CD4-positive, CD25-positive, alpha-beta regulatory T cell (primary cell): ENCODE results near the gene RAD51B. TPM values are rescaled to one million over a fixed set of nuclear protein-coding genes. Genes with fewer than 3 reads are reported as not detected.
A peak's percentile ranks its signal among the peaks of the same experiment; 100 is the strongest.
"Not testable (repeated sequence)": the region's sequence is repeated elsewhere in the genome, so short reads cannot be mapped to it uniquely, and the experiment has no call there.

Experiments
- ATAC-seq, 2 donors: fragments of 150-1000 bp; cut with Tn5 transposase; one replicate each; pipeline ENCODE4 v1.10.0; 2021; ENCODE audit warnings: low read depth in 2 of 2, moderate number of reproducible peaks in 2 of 2, moderate library complexity in 1 of 2
- DNase-seq, 3 donors: peaks; one replicate each; pipeline versions ENCODE4 v3.0.0 to v3.0.0-alpha.2; 2012 to 2022; ENCODE audit warnings: mixed read lengths in 1 of 3
- H3K27ac ChIP-seq: one replicate; pipeline ENCODE4 v1.7.0; 2013; ENCODE audit warnings: mild to moderate bottlenecking, low read length; ENCODE audit not compliant: insufficient read depth, poor library complexity, severe bottlenecking
- H3K27me3 ChIP-seq: one replicate; pipeline ENCODE4 v1.7.0; 2013; ENCODE audit warnings: low read length; ENCODE audit not compliant: control insufficient read depth, insufficient read depth
- H3K36me3 ChIP-seq: one replicate; pipeline ENCODE4 v1.7.0; 2013; ENCODE audit warnings: mild to moderate bottlenecking, low read length, moderate library complexity; ENCODE audit not compliant: control insufficient read depth, insufficient read depth
- H3K4me1 ChIP-seq: 2 replicates; pipeline ENCODE4 v1.7.0; 2013; ENCODE audit warnings: mild to moderate bottlenecking, low read length; ENCODE audit not compliant: insufficient read depth, control insufficient read depth, poor library complexity, severe bottlenecking
- H3K4me3 ChIP-seq: one replicate; pipeline ENCODE4 v1.7.0; 2013; ENCODE audit warnings: low read depth, mild to moderate bottlenecking, low read length, moderate library complexity
- H3K9me3 ChIP-seq, 2 experiments: 1 replicate in 1 of 2; 2 replicates in 1 of 2; pipeline ENCODE4 v1.7.0; 2013; ENCODE audit warnings: low read length in 2 of 2, mild to moderate bottlenecking in 1 of 2, moderate library complexity in 1 of 2; ENCODE audit not compliant: control insufficient read depth in 2 of 2
- H3K27ac Mint-ChIP-seq, 3 donors: one replicate each; pipeline ENCODE4 v1.8.0; 2020 to 2022; ENCODE audit warnings: mild to moderate bottlenecking in 3 of 3, mixed read lengths in 3 of 3, moderate library complexity in 2 of 3
- H3K27me3 Mint-ChIP-seq: one replicate; pipeline ENCODE4 v1.8.0; 2022; ENCODE audit warnings: mild to moderate bottlenecking, mixed read lengths
- H3K36me3 Mint-ChIP-seq: one replicate; pipeline ENCODE4 v1.8.0; 2020; ENCODE audit warnings: mixed read lengths
- H3K4me1 Mint-ChIP-seq, 4 donors: one replicate each; pipeline ENCODE4 v1.8.0; 2020 to 2022; ENCODE audit warnings: mixed read lengths in 4 of 4, mild to moderate bottlenecking in 1 of 4
- H3K4me3 Mint-ChIP-seq, 4 donors: one replicate each; pipeline ENCODE4 v1.8.0; 2020 to 2022; ENCODE audit warnings: mild to moderate bottlenecking in 4 of 4, mixed read lengths in 4 of 4, moderate library complexity in 3 of 4
- H3K9me3 Mint-ChIP-seq, 7 donors: one replicate each; pipeline ENCODE4 v1.8.0; 2020 to 2022; ENCODE audit warnings: mixed read lengths in 7 of 7, mild to moderate bottlenecking in 3 of 7, moderate library complexity in 2 of 7
- polyA plus RNA-seq, 4 donors: library from polyadenylated mRNA; unstranded; fragments of 300-500 nt; fragmentation: Illumina TruSeq; gene quantifications; one replicate each; pipeline ENCODE4 v1.2.3, GENCODE V29; 2021
- total RNA-seq: library from RNA; stranded (reverse); gene quantifications from one replicate; pipeline ENCODE4 v1.2.3, GENCODE V29; 2022

The RAD51B gene
- total and polyA plus RNA-seq, 5 donors from 2014 or later, result 19.1 to 40.2 (median 28.1) TPM

DNA sequence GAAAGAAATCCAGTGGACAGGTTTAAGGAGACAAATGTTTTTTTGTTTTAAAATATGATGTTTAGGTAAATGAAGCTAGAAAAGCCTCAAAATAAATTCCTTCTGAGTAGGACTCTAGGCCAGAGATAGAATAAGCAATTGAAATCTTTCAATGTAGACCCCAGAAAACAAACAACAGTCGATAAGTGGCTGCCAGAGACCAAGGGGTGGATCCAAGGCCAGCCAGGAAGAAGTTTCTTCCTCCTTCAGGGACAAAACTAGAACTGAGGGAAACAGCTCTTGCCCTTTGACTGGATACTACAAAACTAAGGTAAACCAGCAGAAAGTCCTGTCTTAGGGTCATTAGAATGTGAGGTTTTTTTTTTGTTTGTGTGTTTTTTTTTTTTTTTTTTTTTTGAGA lies 481.6 kb downstream of the RAD51B start:
- no peaks in the 10 kb centered on the region for H3K36me3 ChIP-seq
- Mint-ChIP-seq H3K4me3 (no peak overlapping the region), H3K27ac (no peak overlapping the region), H3K9me3 (peaks cover 1 to 8% (median 4%) of the 10 kb centered on the region in 7 donors), H3K36me3 (peaks cover 8% of the 10 kb centered on the region), H3K4me1 (peaks cover 6 to 13% (median 11%) of the 10 kb centered on the region in 4 donors), H3K27me3 (no peaks in the 10 kb centered on the region)
- H3K4me1 ChIP-seq, result no peaks in the 10 kb centered on the region
- no peak for ATAC-seq
- H3K9me3 ChIP-seq, result no peaks in the 10 kb centered on the region
- no peak overlapping the region for H3K27ac ChIP-seq
- no peak for DNase-seq
- H3K27me3 ChIP-seq, result no peaks in the 10 kb centered on the region
- H3K4me3 ChIP-seq, result no peak overlapping the region

DNA sequence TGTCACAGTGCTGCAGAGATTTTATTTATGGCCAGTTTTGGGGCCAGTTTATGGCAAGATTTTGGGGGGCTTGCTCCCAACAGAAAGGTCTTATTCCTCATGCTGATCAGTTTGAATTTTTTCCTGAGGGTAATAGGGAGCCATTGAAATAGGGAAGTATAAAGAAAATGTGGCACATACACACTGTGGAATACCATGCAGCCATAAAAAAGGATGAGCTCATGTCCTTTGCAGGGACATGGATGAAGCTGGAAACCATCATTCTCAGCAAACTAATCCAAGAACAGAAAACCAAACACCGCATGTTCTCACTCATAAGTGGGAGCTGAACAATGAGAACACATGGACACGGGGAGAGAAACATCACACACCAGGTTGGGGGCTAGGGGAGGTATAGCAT lies 483.4 kb downstream of the RAD51B start:
- not testable (repeated sequence) for H3K36me3 Mint-ChIP-seq, DNase-seq, ATAC-seq, H3K9me3 ChIP-seq, H3K27ac ChIP-seq, H3K4me3 Mint-ChIP-seq, H3K4me1 ChIP-seq, H3K27ac Mint-ChIP-seq, H3K4me3 ChIP-seq, H3K27me3 Mint-ChIP-seq, H3K9me3 Mint-ChIP-seq, H3K36me3 ChIP-seq, H3K27me3 ChIP-seq
- peaks cover 6 to 14% (median 9%) of the 10 kb centered on the region in 4 donors for H3K4me1 Mint-ChIP-seq

DNA sequence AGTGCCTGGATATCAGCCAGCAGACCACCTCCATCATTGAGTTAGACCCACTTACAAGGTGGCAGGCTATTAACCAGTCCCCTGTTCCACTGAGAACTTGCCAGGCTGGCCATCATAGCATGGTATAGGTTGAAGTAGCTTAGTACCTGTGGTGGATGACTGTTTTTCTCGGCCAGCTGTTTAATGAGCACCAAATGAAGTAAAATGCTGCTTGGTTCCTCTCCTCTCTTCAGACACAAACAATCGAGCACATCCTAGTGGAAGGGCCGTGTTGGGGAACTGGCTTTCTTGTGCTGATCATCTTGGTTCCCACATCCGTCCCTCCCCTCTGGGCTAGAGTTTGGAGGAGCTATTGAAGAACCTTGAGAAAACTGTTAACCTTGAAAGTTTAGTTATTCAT lies 486.2 kb downstream of the RAD51B start:
- Histone ChIP-seq H3K27me3 (no peaks in the 10 kb centered on the region), H3K27ac (no peak overlapping the region), H3K4me3 (no peak overlapping the region), H3K9me3 (no peaks in the 10 kb centered on the region), H3K36me3 (no peaks in the 10 kb centered on the region), H3K4me1 (no peaks in the 10 kb centered on the region)
- Mint-ChIP-seq H3K36me3 (peaks cover 8% of the 10 kb centered on the region), H3K4me3 (no peak overlapping the region), H3K9me3 (peaks cover 1 to 8% (median 4%) of the 10 kb centered on the region in 7 donors), H3K27ac (peak overlapping the region in 1 of 3 donors; percentile 38), H3K4me1 (peaks cover 2 to 9% (median 8%) of the 10 kb centered on the region in 4 donors), H3K27me3 (no peaks in the 10 kb centered on the region)
- ATAC-seq (no peak), DNase-seq (no peak)

DNA sequence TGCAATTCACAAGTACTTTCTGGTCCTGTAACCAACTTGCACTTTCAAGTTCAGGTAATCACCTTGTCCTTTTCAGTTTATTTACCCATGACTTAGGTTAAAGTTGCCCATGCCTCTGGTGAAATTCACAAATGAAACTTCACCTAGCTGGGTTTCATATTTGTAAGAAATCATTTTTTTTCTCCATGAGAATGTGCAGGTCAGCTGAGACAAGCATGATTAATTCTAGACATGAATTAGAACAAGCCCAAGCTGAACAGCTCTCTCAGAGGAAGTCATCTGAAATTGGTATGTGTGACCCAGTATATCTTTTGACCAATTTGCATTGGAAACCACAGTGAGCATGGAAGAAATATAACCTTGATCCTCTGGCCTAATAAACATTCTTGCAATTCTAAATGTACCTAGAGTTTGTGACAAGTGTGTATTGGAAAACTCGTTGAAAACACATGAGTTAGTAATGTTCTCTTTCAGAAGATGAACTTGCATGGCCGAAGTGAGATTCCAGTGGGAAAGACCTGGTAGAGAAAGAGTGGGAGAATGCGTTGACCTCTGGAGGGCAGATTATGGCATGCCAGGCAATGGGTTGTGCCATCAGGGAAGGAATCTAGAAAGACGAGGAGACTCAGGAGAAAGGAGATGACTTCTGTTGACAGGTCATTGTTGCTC lies 486.8 kb downstream of the RAD51B start:
- Histone ChIP-seq H3K27ac (no peak overlapping the region), H3K27me3 (no peaks in the 10 kb centered on the region), H3K9me3 (no peaks in the 10 kb centered on the region), H3K4me3 (no peak overlapping the region), H3K36me3 (no peaks in the 10 kb centered on the region), H3K4me1 (peaks cover 4% of the 10 kb centered on the region)
- Mint-ChIP-seq H3K4me1 (peaks cover 2 to 11% (median 7%) of the 10 kb centered on the region in 4 donors), H3K27ac (no peak overlapping the region), H3K4me3 (no peak overlapping the region), H3K27me3 (no peaks in the 10 kb centered on the region), H3K36me3 (peaks cover 8% of the 10 kb centered on the region), H3K9me3 (peaks cover 1 to 8% (median 4%) of the 10 kb centered on the region in 7 donors)
- DNase-seq (no peak), ATAC-seq (no peak)

DNA sequence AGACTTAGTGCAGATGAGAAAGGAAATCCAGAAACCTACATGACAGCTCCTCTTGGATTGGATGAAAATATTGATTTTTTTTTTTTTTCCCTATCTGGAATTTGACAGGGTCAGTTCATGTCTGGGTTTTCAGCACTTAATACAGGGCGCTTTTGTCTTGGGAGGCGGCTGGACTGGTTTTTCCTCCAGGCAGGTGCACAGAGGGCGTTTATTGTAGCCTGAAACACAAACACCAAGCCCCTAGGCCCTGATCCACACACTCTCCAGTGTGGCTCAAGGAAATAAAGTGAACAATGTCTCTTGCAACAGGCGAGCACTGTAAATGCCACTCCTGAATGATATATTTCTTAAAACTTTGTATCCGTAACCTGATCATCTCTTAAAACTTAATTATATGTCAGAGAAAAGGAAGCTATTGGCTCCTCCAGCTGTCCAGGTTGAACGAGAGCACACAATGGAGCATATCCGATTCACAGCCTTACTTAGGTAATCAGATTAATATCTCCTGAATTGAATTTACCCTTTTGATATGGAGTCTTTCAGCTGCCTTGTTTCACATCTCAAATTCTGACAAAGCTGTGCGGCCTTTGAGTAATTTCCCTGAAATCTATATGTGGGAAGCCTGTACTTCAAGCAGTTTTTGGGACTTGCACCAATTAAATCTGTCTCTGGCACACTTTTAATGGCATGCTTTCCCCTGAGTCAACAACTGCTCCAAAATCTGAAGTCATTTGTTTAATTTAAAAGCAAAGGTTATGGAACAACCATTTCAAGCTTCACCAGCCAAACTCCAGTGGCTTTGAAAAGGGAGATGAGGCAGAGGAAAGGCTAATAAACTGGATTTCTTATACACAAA lies 487.6 kb downstream of the RAD51B start:
- ATAC-seq, result no peak
- H3K4me3 Mint-ChIP-seq, result no peak overlapping the region
- H3K36me3 Mint-ChIP-seq, result peaks cover 6% of the 10 kb centered on the region
- no peaks in the 10 kb centered on the region for H3K36me3 ChIP-seq
- peaks cover under 1 to 4% (median 2%) of the 10 kb centered on the region in 7 donors for H3K9me3 Mint-ChIP-seq
- no peaks in the 10 kb centered on the region for H3K9me3 ChIP-seq
- no peak for DNase-seq
- peaks cover 4% of the 10 kb centered on the region for H3K4me1 ChIP-seq
- H3K27me3 ChIP-seq, result no peaks in the 10 kb centered on the region
- H3K27ac ChIP-seq, result no peak overlapping the region
- H3K27ac Mint-ChIP-seq, result peak overlapping the region in 1 of 3 donors; percentile 49
- H3K4me3 ChIP-seq, result no peak overlapping the region
- H3K4me1 Mint-ChIP-seq, result peaks cover 5 to 15% (median 10%) of the 10 kb centered on the region in 4 donors
- H3K27me3 Mint-ChIP-seq, result no peaks in the 10 kb centered on the region

DNA sequence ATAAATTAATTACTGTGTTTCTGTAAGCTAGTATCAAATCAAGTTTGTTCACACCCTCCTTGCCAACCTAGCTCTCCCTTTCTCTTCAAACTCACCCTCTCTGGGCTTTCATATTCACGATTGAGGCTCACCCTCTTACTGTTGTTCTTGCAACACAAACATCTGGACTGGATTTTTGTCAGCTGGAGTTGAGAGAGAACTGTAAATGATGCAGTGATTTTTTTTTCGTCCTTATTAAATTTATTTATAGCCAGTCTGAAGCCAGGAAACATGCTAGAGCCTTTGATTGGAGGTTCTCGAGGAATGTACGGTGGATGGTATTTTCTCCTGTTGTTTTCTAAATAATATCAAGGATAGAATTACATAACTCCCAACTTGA lies 488.2 kb downstream of the RAD51B start:
- Histone ChIP-seq H3K27ac (no peak overlapping the region), H3K9me3 (no peaks in the 10 kb centered on the region), H3K36me3 (no peaks in the 10 kb centered on the region), H3K27me3 (no peaks in the 10 kb centered on the region), H3K4me1 (peaks cover 8% of the 10 kb centered on the region), H3K4me3 (no peak overlapping the region)
- DNase-seq (no peak), ATAC-seq (no peak)
- Mint-ChIP-seq H3K27ac (peak overlapping the region in 1 of 3 donors; percentile 49), H3K27me3 (no peaks in the 10 kb centered on the region), H3K4me1 (peaks cover 9 to 19% (median 14%) of the 10 kb centered on the region in 4 donors), H3K36me3 (peaks cover 4% of the 10 kb centered on the region), H3K9me3 (peaks cover 0 to 1% (median 0%) of the 10 kb centered on the region in 7 donors), H3K4me3 (no peak overlapping the region)

DNA sequence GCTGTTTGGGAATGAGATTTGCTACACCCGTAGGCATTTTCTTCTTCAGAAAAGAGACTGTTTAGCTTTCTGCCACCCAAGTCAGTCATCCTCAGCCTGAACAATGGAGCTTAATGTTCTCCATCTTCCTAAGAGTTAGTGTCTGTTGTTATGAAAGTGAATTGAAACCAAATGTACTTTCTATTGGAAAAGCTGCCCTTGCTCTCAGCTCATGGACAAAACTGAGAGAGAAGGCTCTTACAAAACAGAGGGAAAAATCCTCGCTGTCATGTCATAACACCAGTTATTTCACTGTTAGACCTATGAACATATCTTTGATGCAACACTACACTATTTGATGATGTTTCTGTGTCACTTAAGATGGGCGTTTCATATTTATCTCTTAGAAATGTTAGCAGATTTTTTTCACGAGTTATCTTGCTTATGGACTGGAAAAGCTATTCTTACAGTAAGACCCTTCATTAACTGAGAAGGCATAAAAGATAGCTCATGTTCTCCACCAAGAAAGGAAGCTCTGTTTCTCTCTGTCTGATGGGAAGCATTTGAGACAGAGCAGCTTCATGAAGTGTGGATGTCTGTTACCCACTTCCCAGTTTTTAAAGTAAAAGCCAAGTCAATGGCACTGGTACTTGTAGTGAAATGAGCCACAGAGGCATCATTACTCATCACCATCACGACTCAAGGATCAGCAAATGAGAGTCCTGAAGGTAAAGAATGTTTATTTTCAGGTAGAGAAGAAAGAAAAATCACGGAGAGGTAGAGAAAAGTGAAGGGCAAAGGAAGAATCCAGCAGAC lies 489.3 kb downstream of the RAD51B start:
- Mint-ChIP-seq H3K27ac (peak overlapping the region in 1 of 3 donors; percentile 10), H3K36me3 (peaks cover 4% of the 10 kb centered on the region), H3K4me1 (peaks cover 10 to 27% (median 19%) of the 10 kb centered on the region in 4 donors), H3K4me3 (no peak overlapping the region), H3K9me3 (no peaks in the 10 kb centered on the region), H3K27me3 (no peaks in the 10 kb centered on the region)
- Histone ChIP-seq H3K36me3 (no peaks in the 10 kb centered on the region), H3K27ac (no peak overlapping the region), H3K4me3 (no peak overlapping the region), H3K9me3 (no peaks in the 10 kb centered on the region), H3K27me3 (no peaks in the 10 kb centered on the region), H3K4me1 (peaks cover 14% of the 10 kb centered on the region)
- ATAC-seq (no peak), DNase-seq (no peak)
